ENCODE results near the gene KCNMA1.

Gene KCNMA1

GRCh38 chr10:77309092-77309491, 328.5 kb downstream of the KCNMA1 start:
- TF ChIP-seq NFIC (IDR thresholded peaks at IDR 0.05) (no peak), FOXM1 (IDR thresholded peaks at IDR 0.05; ENCODE audit: borderline replicate concordance, low read depth) (no peak), USF1 (IDR thresholded peaks at IDR 0.05) (no peak), CREB1 (IDR thresholded peaks at IDR 0.05; ENCODE audit: low read depth) (no peak), YY1 (IDR thresholded peaks at IDR 0.05; ENCODE audit: low read depth) (no peak), TEAD4 (IDR thresholded peaks at IDR 0.05) (no peak), RAD21 (IDR thresholded peaks at IDR 0.05; ENCODE audit: low read depth) (no peak), CEBPB (IDR thresholded peaks at IDR 0.05) (no peak), ZBTB7A (IDR thresholded peaks at IDR 0.05; ENCODE audit: low read depth) (no peak), TCF12 (IDR thresholded peaks at IDR 0.05; ENCODE audit: low read depth) (no peak)

GRCh38 chr10:77308084-77308732, 329.4 kb downstream of the KCNMA1 start:
- no peak for TF ChIP-seq CEBPB (IDR thresholded peaks at IDR 0.05)
- TF ChIP-seq TAF1 (IDR thresholded peaks at IDR 0.05; ENCODE audit: low read depth) = no peak
- no peak for TF ChIP-seq USF1 (IDR thresholded peaks at IDR 0.05)
- TF ChIP-seq CREB1 (IDR thresholded peaks at IDR 0.05; ENCODE audit: low read depth) = no peak
- no peak for TF ChIP-seq RAD21 (IDR thresholded peaks at IDR 0.05; ENCODE audit: low read depth)
- no peak for TF ChIP-seq REST (IDR thresholded peaks at IDR 0.05; ENCODE audit: low read depth)
- TF ChIP-seq TEAD4 (IDR thresholded peaks at IDR 0.05) = no peak
- TF ChIP-seq ZBTB7A (IDR thresholded peaks at IDR 0.05; ENCODE audit: low read depth) = no peak
- TF ChIP-seq TCF12 (IDR thresholded peaks at IDR 0.05; ENCODE audit: low read depth) = no peak
- no peak for TF ChIP-seq NFIC (IDR thresholded peaks at IDR 0.05)
- no peak for TF ChIP-seq EP300 (IDR thresholded peaks at IDR 0.05; ENCODE audit: borderline replicate concordance)
- TF ChIP-seq EGR1 (IDR thresholded peaks at IDR 0.05) = no peak
- TF ChIP-seq YY1 (IDR thresholded peaks at IDR 0.05; ENCODE audit: low read depth) = no peak
- TF ChIP-seq MAX (IDR thresholded peaks at IDR 0.05) = no peak
- no peak for TF ChIP-seq FOXM1 (IDR thresholded peaks at IDR 0.05; ENCODE audit: borderline replicate concordance, low read depth)

- TF ChIP-seq TAF1 (IDR thresholded peaks at IDR 0.05; ENCODE audit: low read depth) (no peak), ZBTB7A (IDR thresholded peaks at IDR 0.05; ENCODE audit: low read depth) (no peak), CREB1 (IDR thresholded peaks at IDR 0.05; ENCODE audit: low read depth) (no peak), FOXM1 (IDR thresholded peaks at IDR 0.05; ENCODE audit: borderline replicate concordance, low read depth) (no peak)
Observed at GRCh38 chr10:77306666-77307065, 330.9 kb downstream of the KCNMA1 start.

GRCh38 chr10:77305650-77306632, 331.7 kb downstream of the KCNMA1 start:
- TF ChIP-seq FOXM1 (IDR thresholded peaks at IDR 0.05; ENCODE audit: borderline replicate concordance, low read depth) (no peak), USF1 (IDR thresholded peaks at IDR 0.05) (no peak), TEAD4 (IDR thresholded peaks at IDR 0.05) (no peak), EP300 (IDR thresholded peaks at IDR 0.05; ENCODE audit: borderline replicate concordance) (no peak), TAF1 (IDR thresholded peaks at IDR 0.05; ENCODE audit: low read depth) (no peak), NFIC (IDR thresholded peaks at IDR 0.05) (no peak), EGR1 (IDR thresholded peaks at IDR 0.05) (no peak), TCF12 (IDR thresholded peaks at IDR 0.05; ENCODE audit: low read depth) (no peak), ZBTB7A (IDR thresholded peaks at IDR 0.05; ENCODE audit: low read depth) (no peak)

GRCh38 chr10:77304192-77304591, 333.4 kb downstream of the KCNMA1 start:
- TF ChIP-seq USF1 (IDR thresholded peaks at IDR 0.05) = no peak
- no peak for TF ChIP-seq FOXM1 (IDR thresholded peaks at IDR 0.05; ENCODE audit: borderline replicate concordance, low read depth)
- no peak for TF ChIP-seq NFIC (IDR thresholded peaks at IDR 0.05)
- TF ChIP-seq EP300 (IDR thresholded peaks at IDR 0.05; ENCODE audit: borderline replicate concordance) = no peak
- TF ChIP-seq TEAD4 (IDR thresholded peaks at IDR 0.05) = no peak
- no peak for TF ChIP-seq CEBPB (IDR thresholded peaks at IDR 0.05)
- TF ChIP-seq TAF1 (IDR thresholded peaks at IDR 0.05; ENCODE audit: low read depth) = no peak
- no peak for TF ChIP-seq EGR1 (IDR thresholded peaks at IDR 0.05)

GRCh38 chr10:77301305-77301730, 336.3 kb downstream of the KCNMA1 start:
- no peak for TF ChIP-seq CREB1 (IDR thresholded peaks at IDR 0.05; ENCODE audit: low read depth)
- no peak for TF ChIP-seq USF1 (IDR thresholded peaks at IDR 0.05)
- TF ChIP-seq NFIC (IDR thresholded peaks at IDR 0.05) = no peak
- TF ChIP-seq REST (IDR thresholded peaks at IDR 0.05; ENCODE audit: low read depth) = no peak
- TF ChIP-seq FOXM1 (IDR thresholded peaks at IDR 0.05; ENCODE audit: borderline replicate concordance, low read depth) = no peak
- TF ChIP-seq EGR1 (IDR thresholded peaks at IDR 0.05) = no peak
- no peak for TF ChIP-seq RAD21 (IDR thresholded peaks at IDR 0.05; ENCODE audit: low read depth)
- TF ChIP-seq TAF1 (IDR thresholded peaks at IDR 0.05; ENCODE audit: low read depth) = no peak
- TF ChIP-seq ZBTB7A (IDR thresholded peaks at IDR 0.05; ENCODE audit: low read depth) = no peak
- no peak for TF ChIP-seq CEBPB (IDR thresholded peaks at IDR 0.05)

All from Ishikawa (cell line).